GM19324 (cell line): Measurements from ENCODE around the gene FPR3.
"Not testable (repeated sequence)": the region's sequence is repeated elsewhere in the genome, so short reads cannot be mapped to it uniquely, and the experiment has no call there.

Experiments
- ATAC-seq: cut with Tn5 transposase; IDR thresholded peaks from one replicate; pipeline ENCODE4 v1.9.1; 2021; ENCODE audit warnings: mild to moderate bottlenecking, moderate library complexity; ENCODE audit not compliant: unreplicated experiment, low FRiP score

Gene FPR3

DNA sequence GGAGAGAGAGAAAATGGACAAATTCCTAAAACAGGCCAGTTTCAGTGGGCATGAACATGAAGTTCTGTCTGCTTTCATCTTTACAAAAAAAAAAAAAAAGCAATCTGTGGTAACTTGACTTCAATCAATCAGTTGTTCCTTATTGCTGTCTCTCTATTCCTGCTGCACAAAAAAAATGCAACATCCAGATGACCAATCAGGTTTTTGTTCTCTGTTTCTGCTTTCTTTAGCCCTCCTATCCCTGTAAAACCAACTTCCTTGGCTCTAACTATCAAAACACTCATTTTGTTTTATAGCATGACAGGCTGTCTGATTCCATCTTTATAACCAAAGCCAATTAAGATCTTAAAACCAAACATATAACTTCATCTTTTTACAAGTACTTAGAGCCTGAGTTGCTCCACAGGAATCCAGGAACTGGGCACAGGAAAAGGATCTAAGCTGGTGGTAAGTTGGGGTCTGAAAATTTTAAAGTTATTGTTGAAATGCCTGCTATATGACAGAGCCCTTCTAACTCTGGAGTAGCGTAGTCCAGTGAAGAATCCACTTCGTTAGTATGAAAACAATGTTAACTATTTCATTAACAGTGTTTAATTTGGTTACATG is at the start of gene FPR3:
Gene FPR3, plus strand, starts transcription at position 273 of the 606 bp plus-strand sequence. CDS start 28,592 bp downstream, outside the sequence.
- ATAC-seq, result no peak

- no peak for ATAC-seq
These were observed 48.2 kb upstream of the FPR3 start for GRCh38 chr19:51746731-51747130.

DNA sequence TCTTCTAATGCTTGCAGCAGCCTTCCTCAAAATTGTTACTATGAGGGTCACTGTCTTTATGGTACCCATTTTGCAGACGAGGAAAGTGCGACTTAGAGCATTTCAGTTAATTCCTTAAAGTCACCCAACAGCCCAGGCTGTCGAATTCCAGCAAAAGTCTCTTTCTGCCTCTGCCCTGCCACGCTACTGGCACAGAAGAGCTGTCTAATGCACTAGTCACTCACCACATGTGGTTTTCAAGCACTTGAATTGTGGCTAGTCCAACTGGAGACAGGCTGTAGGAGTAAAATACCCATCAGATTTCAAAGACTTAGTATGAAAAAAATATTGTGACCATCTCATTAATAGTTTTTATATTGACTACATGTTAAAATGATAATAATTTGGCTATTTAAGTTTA is 45.0 kb upstream of the FPR3 start:
- no peak for ATAC-seq

DNA sequence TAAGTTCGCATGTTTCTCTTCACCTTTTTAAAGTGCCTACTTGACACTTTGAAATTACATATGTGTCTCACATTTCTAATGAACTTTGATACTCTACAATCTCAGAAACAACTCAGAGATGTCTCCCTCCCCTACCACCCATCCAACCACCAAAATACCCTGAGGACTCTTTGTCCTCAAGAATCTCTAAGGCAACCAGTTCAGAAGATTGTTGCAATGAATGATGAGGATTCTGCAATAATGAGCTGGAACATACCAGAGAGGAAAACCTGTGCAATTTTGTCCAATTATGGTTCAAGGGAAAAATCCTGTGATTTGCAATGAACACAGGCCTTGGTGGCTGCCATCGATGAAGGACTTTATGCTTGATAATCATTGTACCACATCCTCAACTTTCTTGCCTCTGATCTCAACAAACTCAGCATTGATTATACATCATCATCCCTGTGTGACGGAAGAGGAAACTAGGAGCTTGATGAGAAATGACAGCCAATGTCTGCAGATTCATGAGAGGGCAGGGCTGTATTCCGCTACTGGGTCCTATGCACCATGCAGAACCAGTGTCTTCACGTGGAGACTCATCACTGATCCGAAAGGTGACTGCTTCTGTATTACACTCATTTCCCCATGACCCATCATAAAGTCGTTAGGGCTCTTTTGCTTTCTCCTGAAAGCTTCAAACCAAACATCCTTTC is 44.4 kb upstream of the FPR3 start:
- no peak for ATAC-seq

DNA sequence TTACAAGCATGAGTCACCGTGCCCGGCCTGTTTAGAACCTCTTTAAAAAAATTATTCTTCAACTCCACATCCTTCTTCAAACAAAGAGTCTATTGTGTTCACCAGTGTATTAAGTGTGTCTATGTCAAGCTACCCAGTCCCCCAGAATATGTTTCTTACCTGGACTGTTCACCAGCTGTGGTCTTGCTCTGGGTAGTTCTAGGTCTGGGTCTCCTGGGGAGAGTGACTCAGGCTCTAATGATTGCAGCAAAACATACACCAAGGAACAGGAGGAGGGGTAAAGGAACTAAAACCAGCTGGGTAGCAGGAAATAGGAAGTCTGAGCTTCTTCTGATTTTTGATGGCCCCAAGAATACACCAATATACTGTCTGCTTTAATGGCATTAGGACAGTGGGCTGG is 43.3 kb upstream of the FPR3 start, which contains the start of gene FPR1:
Gene FPR1, minus strand, starts transcription at position 224 of the 400 bp plus-strand sequence. CDS start 4,884 bp downstream, outside the sequence.
- ATAC-seq, result no peak

- ATAC-seq, result no peak
These were observed 40.8 kb upstream of the FPR3 start for GRCh38 chr19:51754109-51754508.

- no peak for ATAC-seq
These were observed 40.2 kb upstream of the FPR3 start for GRCh38 chr19:51754770-51755169.

DNA sequence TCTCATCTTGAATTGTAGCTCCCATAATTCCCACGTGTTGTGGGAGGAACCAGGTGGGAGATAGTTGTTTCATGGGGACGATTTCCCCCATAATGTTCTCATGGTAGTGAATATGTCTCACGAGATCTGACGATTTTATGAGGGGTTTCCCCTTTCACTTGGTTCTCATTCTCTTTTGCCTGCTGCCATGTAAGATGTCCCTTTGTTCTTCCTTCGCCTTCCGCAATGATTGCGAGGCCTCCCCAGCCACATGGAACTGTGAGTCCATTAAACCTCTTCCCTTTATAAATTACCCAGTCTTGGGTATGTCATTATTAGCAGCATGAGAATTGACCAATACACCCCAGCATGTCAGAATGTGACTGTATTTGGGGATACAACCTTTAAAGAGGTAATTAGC is 39.4 kb upstream of the FPR3 start:
- ATAC-seq, result no peak

DNA sequence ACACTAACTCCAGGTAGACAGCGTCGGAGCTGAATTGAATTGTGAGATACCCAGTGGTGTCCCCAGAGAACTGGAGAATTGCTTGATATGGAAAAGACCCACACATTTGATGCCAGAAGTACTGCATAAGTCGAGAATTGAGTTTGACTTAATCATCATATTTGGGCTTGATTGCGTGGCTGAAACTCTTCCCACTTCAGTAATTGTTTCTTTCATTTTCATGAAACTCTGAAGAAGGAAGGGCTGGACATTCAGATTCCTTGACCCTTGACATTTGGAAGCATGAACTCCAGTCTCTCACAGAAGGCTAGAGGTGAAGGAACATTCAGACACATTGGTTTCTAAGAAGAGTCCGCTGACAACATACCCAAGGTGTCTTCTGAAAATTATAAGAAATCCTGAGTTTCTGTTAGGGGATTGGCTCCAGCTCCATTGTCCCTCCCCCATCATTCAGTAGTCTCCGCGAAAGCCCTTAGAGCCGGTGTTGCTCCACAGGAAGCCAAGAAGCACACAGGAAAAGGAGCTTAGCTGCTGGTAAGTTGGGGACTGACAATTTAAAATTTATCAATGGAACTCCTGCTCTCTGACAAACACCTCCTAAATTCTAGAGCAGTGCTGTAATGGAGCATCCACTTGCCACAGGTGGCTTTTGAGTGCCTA is 34.1 kb upstream of the FPR3 start, which contains the start of gene FPR2:
Gene FPR2, plus strand, starts transcription at position 484 of the 660 bp plus-strand sequence. CDS start 7,479 bp downstream, outside the sequence.
- no peak for ATAC-seq

GRCh38 chr19:51761696-51762095 is 33.3 kb upstream of the FPR3 start:
- no peak for ATAC-seq

DNA sequence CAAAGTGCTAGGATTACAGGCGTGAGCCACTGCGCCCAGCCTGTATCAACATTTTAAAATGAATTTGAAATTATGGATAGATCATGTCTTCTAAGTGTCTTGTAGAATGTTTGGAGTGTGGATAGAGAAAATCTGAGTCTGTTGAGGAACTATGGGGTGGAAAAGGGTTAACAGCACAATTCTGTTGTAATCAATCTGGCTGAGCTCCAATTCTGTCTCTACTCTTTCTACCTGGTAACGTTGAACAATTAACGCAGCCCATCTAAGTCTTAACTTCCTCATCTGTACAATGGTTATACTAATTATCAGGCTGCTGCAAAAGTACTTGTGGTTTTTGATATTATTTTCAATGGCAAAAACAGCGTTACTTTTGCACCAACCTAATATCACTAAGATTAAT is 29.9 kb upstream of the FPR3 start:
- ATAC-seq, result no peak

DNA sequence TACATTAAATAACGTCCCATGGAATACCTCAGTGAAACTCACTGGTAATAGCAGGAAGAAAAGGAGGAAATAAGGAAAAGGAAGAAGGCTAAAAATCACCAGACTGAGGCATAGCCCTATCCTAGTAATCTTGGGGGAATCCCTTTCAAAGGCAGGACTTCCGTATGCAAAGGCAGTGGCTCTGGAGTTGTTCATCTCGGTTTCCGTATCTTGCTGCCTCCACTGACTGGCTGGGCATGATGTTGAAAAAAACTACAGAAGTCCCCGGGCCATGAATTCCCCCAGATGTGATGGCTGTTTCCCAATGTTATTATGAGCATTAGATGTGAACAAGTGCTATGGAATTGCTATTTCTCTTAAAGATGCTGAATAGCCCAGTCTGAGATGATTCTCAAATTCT is 28.5 kb upstream of the FPR3 start:
- no peak for ATAC-seq

DNA sequence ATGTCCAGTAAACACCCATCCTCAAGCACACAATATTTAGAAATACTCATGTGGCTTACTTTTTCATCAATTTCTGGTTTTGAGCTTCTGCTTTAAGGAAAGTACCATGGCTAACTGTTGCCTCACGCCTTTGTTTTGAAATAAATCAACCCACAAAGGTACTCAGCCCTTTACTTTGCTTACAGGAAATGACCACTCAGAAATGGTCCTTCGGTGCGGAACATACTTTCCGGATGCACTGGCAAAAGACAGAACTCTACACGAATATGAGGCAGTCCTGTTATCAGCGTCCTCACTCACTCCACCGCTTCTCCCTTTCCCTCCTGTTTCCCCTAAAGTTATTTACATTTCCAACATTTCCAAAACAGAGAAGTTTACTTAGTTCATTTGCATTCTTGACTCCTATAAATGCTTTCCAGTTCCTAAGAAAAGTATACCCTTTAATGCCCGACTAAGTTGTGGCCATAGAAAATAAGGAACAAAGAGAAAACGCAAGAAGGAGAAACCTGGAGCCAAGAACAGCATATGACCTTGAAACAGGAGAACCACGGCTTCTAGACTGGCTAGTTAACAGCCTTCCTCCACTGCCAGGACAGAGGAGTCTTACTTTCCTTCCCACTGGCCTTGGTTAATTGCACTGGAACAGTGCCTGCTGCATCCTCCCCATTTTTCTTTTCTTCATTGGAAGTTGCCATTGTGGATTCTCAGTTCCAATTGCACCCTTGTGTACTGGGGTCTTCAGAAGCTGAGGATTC is 23.4 kb upstream of the FPR3 start:
- no peak for ATAC-seq

DNA sequence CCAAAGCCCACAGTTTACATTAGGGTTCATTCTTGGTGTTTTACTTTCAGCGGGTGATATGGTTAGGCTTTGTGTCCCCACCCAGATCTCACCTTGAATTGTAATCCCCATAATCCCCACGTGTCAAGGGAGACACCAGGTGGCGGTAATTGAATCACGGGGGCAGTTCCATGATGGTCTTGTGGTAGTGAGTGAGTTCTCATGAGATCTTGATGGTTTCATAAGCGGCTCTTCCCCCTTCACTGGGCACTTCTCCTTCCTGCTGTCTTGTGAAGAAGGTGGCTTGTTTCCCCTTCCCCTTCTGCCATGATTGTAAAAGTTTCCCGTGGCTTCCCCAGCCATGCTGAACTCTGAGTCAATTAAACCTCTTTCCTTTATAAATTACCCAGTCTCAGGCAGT is 22.0 kb upstream of the FPR3 start:
- no peak for ATAC-seq

DNA sequence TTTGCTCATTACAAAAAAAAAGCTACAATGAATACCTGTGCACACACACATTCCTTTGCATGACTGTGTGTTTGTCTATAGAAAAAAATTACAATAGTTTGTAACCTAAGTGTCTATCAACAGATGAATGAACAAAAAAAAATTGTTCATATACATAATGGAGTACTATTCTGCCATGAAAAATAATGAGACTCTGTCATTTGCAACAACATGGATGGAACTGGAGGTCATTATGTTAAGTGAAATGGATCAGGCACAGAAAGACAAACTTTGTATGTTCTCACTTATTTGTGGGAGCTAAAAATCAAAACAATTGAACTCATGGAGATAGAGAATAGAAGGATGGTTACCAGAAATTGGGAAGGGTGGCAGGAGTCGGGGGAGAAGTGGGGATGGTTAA is 18.4 kb upstream of the FPR3 start:
- ATAC-seq, result not testable (repeated sequence)

- ATAC-seq, result no peak
These were observed 17.1 kb upstream of the FPR3 start for GRCh38 chr19:51777570-51778462.

DNA sequence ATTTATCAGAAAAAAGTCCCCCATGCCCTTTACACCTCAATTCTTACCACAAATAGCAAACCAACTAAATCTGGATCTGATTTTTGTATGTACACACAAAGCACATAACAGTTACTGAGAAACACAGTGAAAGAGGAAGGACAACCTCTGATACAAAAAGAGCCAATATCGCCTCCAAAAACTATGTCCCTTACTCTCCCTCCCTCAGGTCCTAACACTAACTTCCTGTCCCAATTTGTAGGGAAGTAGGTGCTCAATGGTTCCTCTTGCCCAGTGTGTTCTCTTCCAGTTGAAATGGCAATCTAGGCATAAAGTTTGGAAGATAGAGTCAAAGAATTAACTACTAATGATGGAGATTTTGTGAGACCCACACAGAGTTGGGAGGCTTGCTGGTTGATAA is 15.8 kb upstream of the FPR3 start:
- no peak for ATAC-seq

GRCh38 chr19:51779703-51780102 is 15.3 kb upstream of the FPR3 start:
- ATAC-seq, result no peak

DNA sequence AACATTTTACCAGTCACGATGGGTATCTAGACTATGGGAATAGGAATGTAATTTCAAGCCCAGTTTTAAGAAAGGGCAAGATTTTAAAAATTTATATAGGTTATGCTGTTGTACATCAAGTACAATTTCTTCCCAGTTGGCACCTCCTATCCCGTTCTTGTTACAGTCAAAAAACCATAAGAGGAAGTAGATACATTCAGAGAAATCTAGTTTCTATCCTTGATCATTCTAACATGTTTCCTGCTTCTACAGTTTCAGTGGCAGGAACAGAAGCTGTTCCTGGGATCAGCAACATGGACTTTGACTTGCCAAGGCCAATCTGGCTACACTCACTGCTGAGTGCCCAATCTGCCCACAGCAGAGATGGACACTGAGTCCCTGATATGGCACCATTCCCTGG is 14.7 kb upstream of the FPR3 start:
- no peak for ATAC-seq

DNA sequence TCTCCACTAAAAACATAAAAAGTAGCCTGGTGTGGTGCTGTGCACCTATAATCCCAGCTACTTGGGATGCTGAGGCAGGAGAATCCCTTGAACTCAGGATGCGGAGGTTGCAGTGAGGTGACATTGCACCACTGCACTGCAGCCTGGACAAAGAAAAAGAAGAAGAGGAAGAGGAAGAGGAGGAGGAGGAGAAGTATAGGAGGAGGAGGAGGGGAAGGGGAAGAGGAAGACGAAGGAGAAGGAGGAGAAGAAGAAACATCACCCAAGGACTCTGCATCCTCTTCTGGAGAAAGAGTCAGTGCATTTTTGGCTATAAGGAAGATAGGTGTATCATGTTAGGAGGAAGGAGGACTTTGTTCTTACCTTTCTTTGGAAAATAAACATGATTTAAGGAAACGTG is 13.0 kb upstream of the FPR3 start:
- no peak for ATAC-seq
